Measurements from ENCODE around the gene FOXL3.

Gene FOXL3

DNA sequence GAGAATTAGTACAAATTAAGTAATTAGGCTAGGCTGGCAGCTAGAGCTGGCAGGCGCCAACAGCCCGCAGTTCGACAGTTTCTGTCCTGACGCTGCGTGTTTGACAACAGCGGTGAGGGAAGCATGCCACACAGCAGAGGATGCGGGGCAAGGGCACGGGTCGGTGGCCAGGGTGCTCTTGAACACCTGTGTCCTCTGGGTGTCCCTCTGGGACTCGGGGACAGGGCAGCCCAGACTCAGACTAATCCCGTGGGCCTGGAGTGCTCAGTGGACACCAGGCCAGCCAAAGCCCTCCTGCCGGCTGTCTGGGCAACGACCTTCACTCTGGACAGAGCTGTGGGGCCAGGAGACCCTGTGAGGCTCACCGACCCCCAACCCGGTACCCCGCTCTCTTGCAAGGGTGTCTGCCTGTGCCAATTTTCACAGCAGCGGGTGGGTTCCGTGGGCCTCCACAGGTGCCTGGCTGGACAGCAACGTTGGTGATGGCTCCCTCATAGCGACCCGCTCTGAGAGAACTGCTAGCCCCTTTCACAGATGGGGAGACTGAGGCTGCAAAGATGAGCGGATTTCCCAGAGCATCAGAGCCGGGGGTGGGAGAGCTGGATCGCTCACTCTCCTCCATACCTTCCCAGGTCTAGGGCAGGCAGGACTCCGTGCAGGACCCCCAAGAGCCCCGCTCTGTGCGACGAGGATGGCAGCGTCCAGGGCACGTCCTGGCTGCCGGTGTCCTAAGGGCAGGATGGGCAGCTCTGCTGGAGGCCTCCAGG, 48.5 kb downstream of the FOXL3 start:
- DNase-seq (ENCODE audit: low read depth): no peak

DNA sequence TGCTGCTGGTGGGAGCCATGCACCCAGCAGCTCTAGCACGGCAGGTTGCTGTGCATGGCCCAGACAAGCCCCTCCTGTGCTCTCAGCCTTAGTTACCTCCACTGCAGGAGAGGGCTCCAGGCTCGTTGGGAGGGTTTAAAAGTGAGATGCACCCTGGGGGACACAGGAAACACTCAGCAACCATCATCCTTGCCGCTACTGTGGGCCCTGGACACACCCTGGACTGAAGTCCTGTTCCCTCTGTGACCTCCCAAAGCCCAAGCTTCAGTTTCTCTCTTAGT, 49.0 kb downstream of the FOXL3 start:
- no peak for DNase-seq (ENCODE audit: low read depth)

DNA sequence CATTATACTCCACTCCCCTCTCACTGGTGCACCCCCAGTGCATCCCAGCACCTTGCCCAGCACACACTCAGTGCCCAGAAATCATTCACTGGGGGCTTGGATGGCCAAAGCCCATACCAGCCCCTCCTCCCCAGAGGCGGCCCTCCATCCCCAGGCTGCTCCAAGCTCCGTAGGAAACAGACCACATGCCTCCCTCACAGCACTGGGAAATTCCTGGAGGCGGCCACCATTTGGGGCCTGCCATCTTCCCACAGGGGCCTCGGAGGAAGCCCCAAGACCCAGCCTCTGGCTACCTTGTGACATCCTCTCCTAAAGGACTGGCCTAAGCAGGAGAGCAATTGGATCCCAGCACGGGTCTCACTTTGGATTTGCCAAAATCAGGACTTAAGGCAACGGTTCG, 49.7 kb downstream of the FOXL3 start:
- no peak for DNase-seq (ENCODE audit: low read depth)

DNA sequence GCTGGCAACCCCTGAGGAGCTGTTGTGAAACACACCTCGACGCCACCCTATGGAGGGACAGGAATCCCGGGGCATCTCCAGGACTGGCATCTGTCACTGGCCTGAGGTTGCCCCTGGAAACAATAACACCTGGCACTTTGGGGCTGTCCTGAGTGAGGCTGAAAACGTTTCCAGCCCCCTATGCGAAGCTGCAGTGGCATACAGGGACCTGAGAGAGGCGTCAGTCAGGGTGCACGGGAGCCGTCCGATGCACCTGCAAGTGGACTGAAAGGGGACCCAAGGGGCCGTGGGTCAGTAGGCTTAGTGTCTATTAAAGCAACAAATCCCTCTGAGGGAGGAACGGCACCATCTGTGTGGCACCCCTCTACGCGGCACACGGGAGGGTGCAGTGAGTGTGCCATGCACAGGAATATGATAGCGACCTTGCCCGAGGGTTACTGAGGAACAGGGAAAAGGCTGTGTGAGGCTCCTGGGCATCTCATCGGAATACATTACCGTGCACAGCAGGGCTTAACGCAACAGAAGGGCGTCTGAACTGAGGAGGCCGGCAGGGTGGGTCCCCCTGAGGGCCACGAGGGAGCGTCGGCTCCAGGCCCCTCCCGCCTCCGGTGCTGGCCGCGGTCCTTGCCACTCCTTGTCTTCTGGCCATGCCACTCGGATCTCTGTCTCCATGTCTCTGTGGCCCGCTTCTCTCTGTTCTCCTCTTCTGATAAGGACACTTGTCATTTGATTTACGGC, 50.4 kb downstream of the FOXL3 start:
- DNase-seq (ENCODE audit: low read depth): no peak
